Measurements from ENCODE around the gene GFY.
"Not testable (repeated sequence)": the region's sequence is repeated elsewhere in the genome, so short reads cannot be mapped to it uniquely, and the experiment has no call there.

The GFY gene

GRCh38 chr19:49443366-49444099, 18.3 kb downstream of the GFY start:
- peak; percentile 49 to 99 (median 88) for DNase-seq

GRCh38 chr19:49444100-49444700, 19.0 kb downstream of the GFY start:
- not testable (repeated sequence) for DNase-seq

- no peak for DNase-seq
Observed at GRCh38 chr19:49445997-49446396, 20.8 kb downstream of the GFY start.

- DNase-seq = peak in 4 of 51 donors; percentile 2 to 12 (median 6)
Observed at GRCh38 chr19:49447485-49448431, 22.6 kb downstream of the GFY start.

GRCh38 chr19:49448432-49448786, 23.2 kb downstream of the GFY start:
- no peak for DNase-seq

- no peak for DNase-seq
Observed at GRCh38 chr19:49450405-49450804, 25.2 kb downstream of the GFY start.

GRCh38 chr19:49451430-49452181, 26.4 kb downstream of the GFY start, which contains the start of gene PIH1D1:
PIH1D1 (minus strand) TSS chr19:49451814; CDS start chr19:49451574, 240 bp downstream.
- DNase-seq = peak; percentile 23 to 98 (median 91)

- DNase-seq = peak; percentile 91 to 100 (median 97)
Observed at GRCh38 chr19:49453013-49453756, 28.0 kb downstream of the GFY start, which contains the start of gene ALDH16A1. ALDH16A1 (plus strand) TSS chr19:49453225; CDS start chr19:49453332, 107 bp downstream.

GRCh38 chr19:49453757-49454240, 28.6 kb downstream of the GFY start:
- DNase-seq = no peak

GRCh38 chr19:49455773-49456172, 30.6 kb downstream of the GFY start:
- no peak for DNase-seq

GRCh38 chr19:49456326-49456725, 31.1 kb downstream of the GFY start:
- DNase-seq = no peak

GRCh38 chr19:49458567-49458903, 33.3 kb downstream of the GFY start:
- DNase-seq = no peak

GRCh38 chr19:49459388-49459787, 34.2 kb downstream of the GFY start:
- DNase-seq = no peak

- not testable (repeated sequence) for DNase-seq
Observed at GRCh38 chr19:49461130-49461529, 35.9 kb downstream of the GFY start.

GRCh38 chr19:49461656-49462055, 36.5 kb downstream of the GFY start:
- no peak for DNase-seq

GRCh38 chr19:49462492-49462891, 37.3 kb downstream of the GFY start:
- DNase-seq = no peak

GRCh38 chr19:49463960-49464740, 39.0 kb downstream of the GFY start:
- no peak for DNase-seq

GRCh38 chr19:49465371-49465770, 40.2 kb downstream of the GFY start:
- DNase-seq = no peak

GRCh38 chr19:49468199-49468598, 43.0 kb downstream of the GFY start:
- no peak for DNase-seq

Data from hypothalamus (tissue), 51 donors.